GM21786 (cell line): ENCODE data around the gene PTPRG.

ENCODE experiments used
- ATAC-seq: cut with Tn5 transposase; IDR thresholded peaks from one replicate; pipeline ENCODE4 v1.9.1; 2021; ENCODE audit not compliant: unreplicated experiment

The PTPRG gene

GRCh38 chr3:62167566-62168262 is 606.3 kb downstream of the PTPRG start:
- ATAC-seq, result no peak

DNA sequence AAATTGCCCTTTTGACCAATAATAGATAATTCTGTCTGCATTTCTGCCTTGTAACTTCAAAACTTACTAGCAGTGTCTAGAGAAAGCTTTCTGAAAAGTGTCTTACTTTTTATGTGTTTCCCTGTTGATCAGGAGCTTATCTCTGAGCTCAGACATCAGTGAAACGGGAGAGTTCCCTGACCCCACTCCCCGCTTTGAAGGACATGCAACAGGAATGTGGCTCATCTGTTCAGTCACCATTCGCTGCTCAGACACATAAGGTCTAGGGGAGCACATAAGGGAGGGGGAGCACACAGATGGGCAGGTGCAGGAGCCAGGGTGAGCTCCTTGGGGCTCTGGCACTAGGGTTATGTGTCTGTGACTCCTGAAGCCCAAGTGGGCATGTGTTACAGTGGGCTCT is 607.0 kb downstream of the PTPRG start:
- no peak for ATAC-seq

DNA sequence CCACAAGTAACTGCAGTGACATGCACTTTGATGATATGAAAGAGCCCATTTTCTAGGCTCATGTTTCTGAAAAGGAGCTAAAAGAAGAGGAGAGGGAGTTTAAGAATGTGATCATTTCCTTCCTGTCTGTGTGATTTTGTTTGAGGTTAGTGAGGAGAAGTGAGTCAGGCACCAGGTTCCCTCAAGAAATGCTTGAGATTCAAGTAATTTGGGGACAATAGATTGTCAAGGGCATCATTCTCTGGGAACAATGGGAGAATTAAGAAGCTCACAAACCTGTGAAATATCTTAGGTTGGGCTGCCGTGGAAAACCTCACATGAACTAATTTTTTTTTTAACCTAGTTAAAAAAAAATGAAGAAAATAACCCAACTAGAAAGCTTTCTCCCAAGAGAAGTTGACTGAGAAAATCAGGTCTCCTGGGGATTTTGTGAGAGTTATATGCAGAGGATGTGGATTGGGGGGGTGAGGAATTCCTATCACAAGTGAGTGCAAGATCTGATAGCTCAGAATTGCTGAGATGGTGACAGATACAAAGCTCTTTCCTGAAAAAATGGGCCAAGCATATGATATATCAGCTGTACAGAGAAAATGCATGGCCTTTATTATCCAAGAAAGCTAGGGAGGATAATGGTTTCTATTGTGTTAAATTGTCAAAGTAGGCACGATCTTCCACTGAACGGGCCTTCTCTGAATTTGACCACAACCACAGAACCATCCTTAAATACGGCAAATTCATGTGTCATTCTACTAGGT is 608.7 kb downstream of the PTPRG start:
- ATAC-seq, result no peak

GRCh38 chr3:62171789-62172188 is 610.4 kb downstream of the PTPRG start:
- ATAC-seq, result no peak

GRCh38 chr3:62172199-62172598 is 610.8 kb downstream of the PTPRG start:
- ATAC-seq, result no peak

DNA sequence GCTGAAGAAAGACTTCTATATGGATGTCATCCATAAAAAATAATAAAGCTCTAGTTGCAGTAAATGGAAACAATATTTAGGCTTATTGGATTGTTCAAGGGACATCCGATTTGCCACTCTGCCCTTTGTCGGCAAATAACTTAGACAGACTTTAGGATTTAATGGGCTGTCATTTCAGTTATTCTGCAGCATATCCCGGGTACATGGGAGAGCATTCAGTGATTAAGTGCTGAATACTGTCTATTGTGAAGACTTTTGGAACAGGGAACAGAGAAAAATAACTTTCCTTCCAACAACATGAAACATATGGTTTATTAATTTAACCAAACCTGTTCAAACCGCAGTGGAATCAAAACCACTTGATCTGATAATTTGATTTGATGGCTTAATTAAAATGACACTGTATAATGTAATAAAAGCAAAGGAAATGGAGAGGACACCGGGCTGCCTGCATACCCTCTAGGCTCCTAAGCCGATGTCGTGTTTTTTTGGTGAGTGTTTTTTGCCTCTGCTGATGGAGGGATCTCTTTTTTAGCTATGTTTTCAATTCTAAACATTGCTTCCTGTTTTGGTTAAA is 612.7 kb downstream of the PTPRG start:
- no peak for ATAC-seq

- no peak for ATAC-seq
These were observed 613.8 kb downstream of the PTPRG start for GRCh38 chr3:62175161-62175560.

DNA sequence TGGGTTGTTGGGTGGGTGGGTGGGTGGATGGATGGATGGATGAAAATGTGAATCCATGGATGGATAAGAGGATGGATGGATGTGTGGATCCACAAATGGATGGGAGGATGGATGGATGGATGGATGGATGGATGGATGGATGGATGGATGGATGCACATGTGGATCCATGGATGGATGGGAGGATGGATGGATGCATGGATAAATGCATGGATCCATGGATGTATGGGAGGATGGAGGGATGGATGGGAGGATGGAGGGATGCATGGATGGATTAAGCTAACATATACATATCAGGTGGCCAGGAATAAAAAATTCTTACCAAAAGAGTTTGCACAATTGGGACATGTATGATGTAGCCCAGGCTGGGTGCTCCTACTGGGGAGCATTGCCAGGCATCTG is 616.7 kb downstream of the PTPRG start:
- no peak for ATAC-seq

- no peak for ATAC-seq
These were observed 617.6 kb downstream of the PTPRG start for GRCh38 chr3:62178739-62179600.

GRCh38 chr3:62180514-62180913 is 619.1 kb downstream of the PTPRG start:
- ATAC-seq, result no peak

- ATAC-seq, result no peak
These were observed 621.7 kb downstream of the PTPRG start for GRCh38 chr3:62183087-62183486.

GRCh38 chr3:62183969-62184368 is 622.6 kb downstream of the PTPRG start:
- ATAC-seq, result no peak

- ATAC-seq, result no peak
These were observed 623.2 kb downstream of the PTPRG start for GRCh38 chr3:62184559-62184958.

- no peak for ATAC-seq
These were observed 625.7 kb downstream of the PTPRG start for GRCh38 chr3:62187022-62187431.

GRCh38 chr3:62188681-62189375 is 627.5 kb downstream of the PTPRG start:
- ATAC-seq, result peak; percentile 84

- ATAC-seq, result no peak
These were observed 628.0 kb downstream of the PTPRG start for GRCh38 chr3:62189376-62189698.

GRCh38 chr3:62192891-62193290 is 631.5 kb downstream of the PTPRG start:
- no peak for ATAC-seq

GRCh38 chr3:62193586-62194345 is 632.4 kb downstream of the PTPRG start:
- ATAC-seq, result no peak

- no peak for ATAC-seq
These were observed 636.1 kb downstream of the PTPRG start for GRCh38 chr3:62197350-62198012.

GRCh38 chr3:62199126-62199525 is 637.8 kb downstream of the PTPRG start:
- no peak for ATAC-seq
